Lower lobe of right lung (tissue), 2 donors: ENCODE results near the gene NRM. TPM values are rescaled to one million over a fixed set of nuclear protein-coding genes. Genes with fewer than 3 reads are reported as not detected.

Experiments
- ATAC-seq, 2 donors: fragments of 200-7000 bp; cut with Tn5 transposase; one replicate each; pipeline ENCODE4 v1.9.1; 2020 to 2022; ENCODE audit warnings: mild to moderate bottlenecking in 2 of 2, moderate library complexity in 2 of 2
- DNase-seq: peaks from one replicate; pipeline ENCODE4 v3.0.0-alpha.2; 2020
- H3K27ac ChIP-seq: fragments of 200-600 bp; one replicate; pipeline ENCODE4 v1.8.0; 2022
- H3K27me3 ChIP-seq: fragments of 200-600 bp; one replicate; pipeline ENCODE4 v1.8.0; 2022; ENCODE audit warnings: low read depth
- H3K36me3 ChIP-seq: fragments of 200-600 bp; one replicate; pipeline ENCODE4 v1.8.0; 2022; ENCODE audit warnings: mild to moderate bottlenecking
- H3K4me1 ChIP-seq: fragments of 200-600 bp; one replicate; pipeline ENCODE4 v1.8.0; 2022
- H3K4me3 ChIP-seq: fragments of 200-600 bp; one replicate; pipeline ENCODE4 v1.8.0; 2022; ENCODE audit warnings: mild to moderate bottlenecking
- H3K9me3 ChIP-seq: fragments of 200-600 bp; one replicate; pipeline ENCODE4 v1.8.0; 2022
- intact Hi-C: fragments of 100-400 bp; cut with DNase I; formaldehyde crosslinking; loops from one replicate; pipeline ENCODE4 v1.11.0; 2022
- total RNA-seq: library from RNA; stranded (reverse); fragmentation: NEBNext Ultra II Directional; extraction: Animal tissue kit (Norgen Biotek cat#: 25700); gene quantifications from one replicate; pipeline ENCODE4 v1.2.1, GENCODE V29; 2021
- TF ChIP-seq, protein P1 (sequence below): fragments of 200-600 bp; IDR thresholded peaks from one replicate; pipeline ENCODE4 v1.8.0; 2022; ENCODE audit warnings: antibody characterized with exemption, mild to moderate bottlenecking
- donor health status: DM: no; HTN: yes; CAD: no; lungs with severe emphysema.

Gene NRM
- total RNA-seq, 1 donor from 2014 or later, result 10.0 TPM

DNA sequence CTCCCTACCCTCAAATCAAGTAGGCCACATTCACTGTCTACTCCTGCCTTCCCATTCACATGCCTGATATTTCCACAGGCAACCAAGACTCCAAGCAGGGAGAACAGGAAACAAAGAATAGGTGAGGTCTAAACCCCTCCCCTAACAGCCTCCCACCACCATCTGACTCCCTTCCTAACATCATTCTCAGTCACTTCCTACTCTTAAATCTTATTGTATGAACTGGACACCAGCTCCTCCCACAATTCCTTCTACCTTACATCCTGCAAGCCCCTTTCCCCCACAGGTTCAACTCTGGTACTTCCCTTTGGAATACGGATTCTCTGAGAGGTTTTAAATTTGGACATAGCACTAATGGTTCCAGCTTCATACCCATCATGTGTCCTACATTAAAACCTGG is 44.8 kb downstream of the NRM start:
- Histone ChIP-seq H3K36me3 (peaks cover 34% of the 10 kb centered on the region), H3K27ac (no peak overlapping the region)

DNA sequence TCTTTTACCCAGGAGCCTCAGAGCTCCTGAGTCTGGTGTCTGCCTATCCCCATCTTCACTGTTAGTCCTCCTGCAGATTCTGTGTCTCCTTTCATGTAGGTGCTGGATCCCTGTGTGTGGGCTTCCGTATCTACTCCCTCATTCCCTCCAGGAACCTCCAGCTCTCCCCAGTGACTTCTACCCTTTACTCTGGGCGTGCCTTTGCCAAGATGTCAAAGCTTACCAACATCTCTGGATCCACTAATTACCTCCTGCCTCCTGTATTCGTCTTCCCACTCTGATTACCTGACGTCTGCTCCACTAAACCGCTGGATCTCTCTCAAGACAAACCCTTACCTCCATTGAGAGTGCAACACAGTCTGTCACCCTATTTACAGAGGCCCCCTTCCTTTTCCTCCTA is 46.0 kb downstream of the NRM start:
- peaks cover 41% of the 10 kb centered on the region for H3K36me3 ChIP-seq
- intact Hi-C loops, result no loop called here
- DNase-seq, result no peak

More for the DNA sequence above, 44.8 kb downstream of the NRM start:
- DNase-seq (no peak), ATAC-seq (no peak)
- no peaks in the 10 kb centered on the region for H3K9me3 ChIP-seq
- TF ChIP-seq, protein P1, sequence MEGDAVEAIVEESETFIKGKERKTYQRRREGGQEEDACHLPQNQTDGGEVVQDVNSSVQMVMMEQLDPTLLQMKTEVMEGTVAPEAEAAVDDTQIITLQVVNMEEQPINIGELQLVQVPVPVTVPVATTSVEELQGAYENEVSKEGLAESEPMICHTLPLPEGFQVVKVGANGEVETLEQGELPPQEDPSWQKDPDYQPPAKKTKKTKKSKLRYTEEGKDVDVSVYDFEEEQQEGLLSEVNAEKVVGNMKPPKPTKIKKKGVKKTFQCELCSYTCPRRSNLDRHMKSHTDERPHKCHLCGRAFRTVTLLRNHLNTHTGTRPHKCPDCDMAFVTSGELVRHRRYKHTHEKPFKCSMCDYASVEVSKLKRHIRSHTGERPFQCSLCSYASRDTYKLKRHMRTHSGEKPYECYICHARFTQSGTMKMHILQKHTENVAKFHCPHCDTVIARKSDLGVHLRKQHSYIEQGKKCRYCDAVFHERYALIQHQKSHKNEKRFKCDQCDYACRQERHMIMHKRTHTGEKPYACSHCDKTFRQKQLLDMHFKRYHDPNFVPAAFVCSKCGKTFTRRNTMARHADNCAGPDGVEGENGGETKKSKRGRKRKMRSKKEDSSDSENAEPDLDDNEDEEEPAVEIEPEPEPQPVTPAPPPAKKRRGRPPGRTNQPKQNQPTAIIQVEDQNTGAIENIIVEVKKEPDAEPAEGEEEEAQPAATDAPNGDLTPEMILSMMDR, result no peak
- no peaks in the 10 kb centered on the region for H3K27me3 ChIP-seq
- no peak overlapping the region for H3K4me3 ChIP-seq
- intact Hi-C loops, result no loop called here
- H3K4me1 ChIP-seq, result peaks cover 16% of the 10 kb centered on the region

DNA sequence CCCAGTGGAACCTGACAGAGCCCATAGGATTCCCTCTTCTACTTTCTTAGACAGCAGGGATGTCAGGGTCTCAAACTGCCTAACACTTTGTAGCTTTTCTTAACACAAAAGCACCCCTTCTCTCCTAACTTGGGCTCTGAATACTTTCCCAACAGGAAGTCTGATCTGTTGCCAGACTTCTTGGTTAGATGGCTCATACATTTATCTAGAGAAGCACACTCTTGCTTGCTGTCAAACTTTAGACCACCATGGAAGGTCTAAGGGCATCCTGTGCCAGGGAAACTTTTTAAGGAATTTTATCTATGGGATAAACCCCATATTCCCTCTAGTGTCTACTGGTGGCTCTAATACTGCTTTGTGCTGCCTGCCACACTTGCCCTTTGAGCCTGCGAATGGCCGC is 47.1 kb downstream of the NRM start:
- intact Hi-C loops, result no loop called here
- Histone ChIP-seq H3K4me3 (no peak overlapping the region), H3K27ac (no peak overlapping the region), H3K27me3 (no peaks in the 10 kb centered on the region), H3K4me1 (peaks cover 16% of the 10 kb centered on the region), H3K36me3 (peaks cover 41% of the 10 kb centered on the region), H3K9me3 (no peaks in the 10 kb centered on the region)
- ATAC-seq, result no peak
- no peak for DNase-seq
- TF ChIP-seq, protein P1, result no peak

More for the DNA sequence above, 46.0 kb downstream of the NRM start:
- Histone ChIP-seq H3K4me3 (no peak overlapping the region), H3K27ac (no peak overlapping the region), H3K9me3 (no peaks in the 10 kb centered on the region), H3K4me1 (peaks cover 16% of the 10 kb centered on the region), H3K27me3 (no peaks in the 10 kb centered on the region)
- TF ChIP-seq, protein P1, result no peak
- no peak for ATAC-seq

DNA sequence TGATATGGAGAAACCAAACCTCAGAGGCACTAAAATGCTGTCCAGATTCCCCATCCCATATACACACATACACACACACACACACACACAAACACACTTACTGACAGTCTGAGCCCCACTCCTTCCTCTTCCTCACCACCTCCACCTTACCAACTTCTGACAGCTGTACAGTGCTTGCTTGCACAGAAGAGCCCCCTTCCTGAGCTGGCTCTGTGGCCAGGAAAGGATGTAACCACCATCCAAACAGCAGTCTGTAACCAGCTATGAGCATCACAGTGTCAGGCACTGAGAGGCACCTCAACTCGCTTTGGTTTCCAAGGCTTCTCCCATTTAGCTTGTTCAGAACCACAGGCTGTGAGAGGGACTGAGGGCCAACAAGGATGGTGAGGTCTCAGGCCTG is 49.7 kb downstream of the NRM start:
- H3K27ac ChIP-seq, result no peak overlapping the region
- H3K36me3 ChIP-seq, result peaks cover 47% of the 10 kb centered on the region
- H3K9me3 ChIP-seq, result no peaks in the 10 kb centered on the region
- no peak for ATAC-seq
- no peaks in the 10 kb centered on the region for H3K27me3 ChIP-seq
- DNase-seq, result no peak
- peaks cover 1% of the 10 kb centered on the region for H3K4me1 ChIP-seq
- no peak overlapping the region for H3K4me3 ChIP-seq
- intact Hi-C loops, result no loop called here
- TF ChIP-seq, protein P1, result no peak

DNA sequence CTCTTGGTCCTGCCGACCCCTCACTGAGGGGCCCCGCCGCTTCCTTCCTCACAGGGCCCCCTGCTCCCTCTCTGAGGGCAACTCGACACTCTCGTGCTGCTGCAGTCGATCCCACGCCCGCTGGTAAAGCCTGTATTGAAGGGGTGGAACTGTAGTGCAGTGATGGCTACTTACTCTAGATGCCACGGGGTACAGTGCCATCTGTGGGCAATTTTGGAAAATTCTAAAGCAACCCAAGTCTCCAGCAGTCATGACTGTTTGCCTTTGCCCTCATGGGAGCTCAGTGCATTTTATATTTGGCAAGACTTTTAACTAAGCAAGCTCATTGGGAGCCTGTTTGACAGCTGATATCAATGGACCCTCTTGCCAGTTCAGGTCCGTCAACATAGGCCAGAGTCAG is 50.3 kb downstream of the NRM start:
- ATAC-seq, result no peak
- no peak overlapping the region for H3K27ac ChIP-seq
- H3K27me3 ChIP-seq, result no peaks in the 10 kb centered on the region
- DNase-seq, result no peak
- no peaks in the 10 kb centered on the region for H3K9me3 ChIP-seq
- TF ChIP-seq, protein P1, result no peak
- H3K4me3 ChIP-seq, result no peak overlapping the region
- intact Hi-C loops, result no loop called here
- H3K4me1 ChIP-seq, result no peaks in the 10 kb centered on the region
- peaks cover 47% of the 10 kb centered on the region for H3K36me3 ChIP-seq

Other genes with a start within 250 kb of the NRM start
- 1,079 TPM for gene HLA-E, start 201.5 kb downstream of the NRM start, total RNA-seq
- 54.9 TPM for gene GNL1, start 134.5 kb downstream of the NRM start, total RNA-seq
- 7.5 TPM for gene PRR3, start 133.7 kb downstream of the NRM start, total RNA-seq
- gene ABCF1, start 119.5 kb downstream of the NRM start, total RNA-seq, result 40.0 TPM
- 68.8 TPM for gene PPP1R10, start 73.7 kb downstream of the NRM start, total RNA-seq
- 55.0 TPM for gene MRPS18B, start 73.1 kb downstream of the NRM start, total RNA-seq
- 8.9 TPM for gene ATAT1, start 64.1 kb downstream of the NRM start, total RNA-seq
- 19.9 TPM for gene C6orf136, start 43.9 kb downstream of the NRM start, total RNA-seq
- 28.4 TPM for gene DHX16, start 18.0 kb downstream of the NRM start, total RNA-seq
- 78.5 TPM for gene PPP1R18, start 4.3 kb downstream of the NRM start, total RNA-seq
- gene MDC1, start 26.3 kb upstream of the NRM start, total RNA-seq, result 24.5 TPM
- 292 TPM for gene TUBB, start 29.4 kb upstream of the NRM start, total RNA-seq
- 151 TPM for gene FLOT1, start 51.7 kb upstream of the NRM start, total RNA-seq
- gene IER3, start 53.6 kb upstream of the NRM start, total RNA-seq, result 18.0 TPM
- gene DDR1, start 193.5 kb upstream of the NRM start, total RNA-seq, result 80.9 TPM
- gene GTF2H4, start 217.2 kb upstream of the NRM start, total RNA-seq, result 37.1 TPM
- gene VARS2, start 223.3 kb upstream of the NRM start, total RNA-seq, result 33.0 TPM
- gene SFTA2, start 241.2 kb upstream of the NRM start, total RNA-seq, result 351 TPM
- gene MUCL3, start 250.0 kb upstream of the NRM start, total RNA-seq, result 5.3 TPM